Hepatocyte (in vitro differentiated cells): ENCODE data around the gene CDK14. TPM values are rescaled to one million over a fixed set of nuclear protein-coding genes. Genes with fewer than 3 reads are reported as not detected.

Source experiments
- DNase-seq: peaks from one replicate; pipeline ENCODE4 v3.0.0-alpha.2; 2016; ENCODE audit warnings: low spot score
- H2AFZ ChIP-seq: fragments of 200-600 bp; sonication (generic); 2 replicates; pipeline ENCODE4 v1.6.0; 2016; ENCODE audit warnings: antibody characterized with exemption, mild to moderate bottlenecking
- H3K27ac ChIP-seq: fragments of 200-600 bp; sonication (generic); 2 replicates; pipeline ENCODE4 v1.5.1; 2016; ENCODE audit warnings: mild to moderate bottlenecking
- H3K27me3 ChIP-seq: fragments of 200-600 bp; sonication (generic); 2 replicates; pipeline ENCODE4 v1.6.1; 2016
- H3K36me3 ChIP-seq: fragments of 200-600 bp; sonication (generic); replicated peaks from 2 replicates; pipeline ENCODE4 v1.5.1; 2016; ENCODE audit warnings: low read depth; ENCODE audit not compliant: insufficient read depth
- H3K4me1 ChIP-seq: fragments of 200-600 bp; sonication (generic); 2 replicates; pipeline ENCODE4 v1.5.1; 2016; ENCODE audit warnings: mild to moderate bottlenecking, moderate library complexity; ENCODE audit not compliant: insufficient read depth
- H3K4me2 ChIP-seq: fragments of 200-600 bp; sonication (generic); 2 replicates; pipeline ENCODE4 v1.6.0; 2016
- H3K4me3 ChIP-seq: fragments of 200-600 bp; sonication (generic); 2 replicates; pipeline ENCODE4 v1.5.1; 2016; ENCODE audit warnings: mild to moderate bottlenecking
- H3K79me2 ChIP-seq: fragments of 200-600 bp; sonication (generic); 2 replicates; pipeline ENCODE4 v1.6.0; 2017; ENCODE audit warnings: mild to moderate bottlenecking
- H3K9me2 ChIP-seq: fragments of 200-600 bp; sonication (generic); replicated peaks from 2 replicates; pipeline ENCODE4 v1.6.0; 2017; ENCODE audit warnings: mild to moderate bottlenecking; ENCODE audit not compliant: insufficient read depth
- H3K9me3 ChIP-seq: fragments of 200-600 bp; sonication (generic); 2 replicates; pipeline ENCODE4 v1.5.1; 2016; ENCODE audit warnings: low read depth, mild to moderate bottlenecking
- H4K20me1 ChIP-seq: fragments of 200-600 bp; sonication (generic); 2 replicates; pipeline ENCODE4 v1.6.0; 2016; ENCODE audit warnings: mild to moderate bottlenecking; ENCODE audit not compliant: insufficient read depth, poor library complexity, severe bottlenecking
- CTCF ChIP-seq: fragments of 200-600 bp; sonication (generic); IDR thresholded peaks from 2 replicates; pipeline ENCODE4 v1.5.1; 2016; ENCODE audit warnings: antibody characterized with exemption, mild to moderate bottlenecking; ENCODE audit not compliant: poor library complexity
- EZH2 ChIP-seq: fragments of 200-600 bp; sonication (generic); IDR thresholded peaks from 2 replicates; pipeline ENCODE4 v1.6.1; 2016; ENCODE audit warnings: antibody characterized with exemption, mild to moderate bottlenecking, borderline replicate concordance
- EZH2phosphoT487 ChIP-seq: fragments of 200-600 bp; sonication (generic); IDR thresholded peaks from one replicate; pipeline ENCODE4 v1.6.1; 2018; ENCODE audit warnings: antibody characterized with exemption, mild to moderate bottlenecking, low read depth, moderate library complexity; ENCODE audit not compliant: unreplicated experiment, severe bottlenecking
- WGBS: methylation state at CpG from one replicate; pipeline ENCODE4 v1.1.6; 2016; ENCODE audit warnings: low lambda C conversion rate; ENCODE audit errors: missing lambda C conversion rate; 5-methylcytosine and 5-hydroxymethylcytosine counted together
- polyA plus RNA-seq: library from polyadenylated mRNA; unstranded; fragments of >200 nt; fragmentation: Nextera tagmentation; extraction: Ambion mirVana; gene quantifications from 2 replicates; pipeline ENCODE4 v1.2.1, GENCODE V29; 2016
- total RNA-seq: library from RNA; depleted of rRNA; stranded (reverse); fragments of >200 nt; gene quantifications from 2 replicates; pipeline ENCODE4 v1.2.3, GENCODE V29; 2014

CDK14 gene
- total and polyA plus RNA-seq, 2 experiments from 2014 or later = 8.6 to 23.5 TPM

GRCh38 chr7:90982228-90982627 lies 386.1 kb downstream of the CDK14 start:
- Histone ChIP-seq H3K27me3 (no peaks in the 10 kb centered on the region), H3K27ac (no peak overlapping the region), H3K79me2 (no peaks in the 10 kb centered on the region), H3K4me2 (no peak overlapping the region), H3K36me3 (no peaks in the 10 kb centered on the region), H3K9me2 (no peaks in the 10 kb centered on the region), H4K20me1 (no peaks in the 10 kb centered on the region), H3K4me3 (no peak overlapping the region), H2AFZ (no peak overlapping the region), H3K4me1 (no peaks in the 10 kb centered on the region), H3K9me3 (no peaks in the 10 kb centered on the region)
- no peak for DNase-seq
- WGBS = 92% methylated on average over 2 of the region's 2 CpGs
- TF ChIP-seq CTCF (no peak), EZH2phosphoT487 (no peak), EZH2 (no peak)

GRCh38 chr7:90984692-90985091 lies 388.6 kb downstream of the CDK14 start:
- no peaks in the 10 kb centered on the region for H3K9me3 ChIP-seq
- TF ChIP-seq EZH2 (no peak), CTCF (no peak), EZH2phosphoT487 (no peak)
- no peak overlapping the region for H3K4me3 ChIP-seq
- no peak for DNase-seq
- no peaks in the 10 kb centered on the region for H4K20me1 ChIP-seq
- 87% methylated on average over 1 of the region's 1 CpG for WGBS
- H3K79me2 ChIP-seq = no peaks in the 10 kb centered on the region
- no peak overlapping the region for H3K27ac ChIP-seq
- H3K4me1 ChIP-seq = no peaks in the 10 kb centered on the region
- H3K27me3 ChIP-seq = no peaks in the 10 kb centered on the region
- H3K4me2 ChIP-seq = no peak overlapping the region
- H3K9me2 ChIP-seq = no peaks in the 10 kb centered on the region
- H2AFZ ChIP-seq = no peak overlapping the region
- H3K36me3 ChIP-seq = no peaks in the 10 kb centered on the region

- Histone ChIP-seq H3K27me3 (no peaks in the 10 kb centered on the region), H4K20me1 (no peaks in the 10 kb centered on the region), H3K9me3 (no peaks in the 10 kb centered on the region), H3K4me1 (no peaks in the 10 kb centered on the region), H3K9me2 (no peaks in the 10 kb centered on the region), H3K4me3 (no peak overlapping the region), H3K79me2 (no peaks in the 10 kb centered on the region), H2AFZ (no peak overlapping the region), H3K27ac (no peak overlapping the region), H3K36me3 (no peaks in the 10 kb centered on the region), H3K4me2 (no peak overlapping the region)
- 56% methylated on average over 1 of the region's 1 CpG for WGBS
- TF ChIP-seq CTCF (no peak), EZH2 (no peak), EZH2phosphoT487 (no peak)
- no peak for DNase-seq
Measured at GRCh38 chr7:90988516-90988915, 392.4 kb downstream of the CDK14 start.
